GM21423 (cell line): ENCODE data around the gene BMX.

Source experiments
- ATAC-seq: cut with Tn5 transposase; IDR thresholded peaks from one replicate; pipeline ENCODE4 v1.9.1; 2021; ENCODE audit warnings: mild to moderate bottlenecking, moderate library complexity; ENCODE audit not compliant: unreplicated experiment

The BMX gene

GRCh38 chrX:15500497-15500966, at the start of gene BMX:
BMX (plus strand) TSS chrX:15500807; CDS start chrX:15508354, 7,547 bp downstream.
- ATAC-seq = no peak

GRCh38 chrX:15451913-15452312, 48.7 kb upstream of the BMX start:
- ATAC-seq = no peak

GRCh38 chrX:15464704-15465103, 35.9 kb upstream of the BMX start:
- ATAC-seq = no peak

- no peak for ATAC-seq
These were observed 35.3 kb upstream of the BMX start for GRCh38 chrX:15465347-15465746.

- ATAC-seq = no peak
These were observed 34.5 kb upstream of the BMX start for GRCh38 chrX:15465896-15466651.

- no peak for ATAC-seq
These were observed 32.6 kb upstream of the BMX start for GRCh38 chrX:15468036-15468435.

GRCh38 chrX:15469613-15470012, 31.0 kb upstream of the BMX start:
- no peak for ATAC-seq

GRCh38 chrX:15471028-15471427, 29.6 kb upstream of the BMX start:
- peak; percentile 83 for ATAC-seq

GRCh38 chrX:15472531-15472930, 28.1 kb upstream of the BMX start:
- no peak for ATAC-seq

GRCh38 chrX:15474028-15474427, 26.6 kb upstream of the BMX start:
- ATAC-seq = no peak

- ATAC-seq = no peak
These were observed 25.6 kb upstream of the BMX start for GRCh38 chrX:15475021-15475420.

- ATAC-seq = no peak
These were observed 25.1 kb upstream of the BMX start for GRCh38 chrX:15475486-15475885.

- no peak for ATAC-seq
These were observed 16.7 kb upstream of the BMX start for GRCh38 chrX:15483891-15484290.

GRCh38 chrX:15492469-15492868, 8.1 kb upstream of the BMX start:
- ATAC-seq = no peak

- peak; percentile 96 for ATAC-seq
These were observed 7.3 kb upstream of the BMX start, which contains the start of gene PIR for GRCh38 chrX:15493118-15493962. PIR (minus strand) TSS chrX:15493333; CDS start chrX:15491257, 2,076 bp downstream.

- ATAC-seq = no peak
These were observed 4.8 kb upstream of the BMX start for GRCh38 chrX:15495801-15496200.

- ATAC-seq = no peak
These were observed 3.8 kb upstream of the BMX start for GRCh38 chrX:15496824-15497223.

- ATAC-seq = no peak
These were observed 2.7 kb upstream of the BMX start for GRCh38 chrX:15497865-15498264.

- ATAC-seq = no peak
These were observed 1.9 kb upstream of the BMX start for GRCh38 chrX:15498741-15499140.

GRCh38 chrX:15499976-15500375, 631 bp upstream of the BMX start:
- ATAC-seq = no peak

GRCh38 chrX:15501506-15501905, 899 bp downstream of the BMX start:
- ATAC-seq = no peak

GRCh38 chrX:15504661-15505060, 4.1 kb downstream of the BMX start:
- ATAC-seq = no peak
